Mucosa of descending colon (tissue), 3 donors: ENCODE data around the gene ERGIC3. TPM values are rescaled to one million over a fixed set of nuclear protein-coding genes. Genes with fewer than 3 reads are reported as not detected.
A peak's percentile ranks its signal among the peaks of the same experiment; 100 is the strongest.

Source experiments
- ATAC-seq: fragments of 200-7000 bp; cut with Tn5 transposase; one replicate; pipeline ENCODE4 v1.9.1; 2020; ENCODE audit warnings: mild to moderate bottlenecking, moderate library complexity
- DNase-seq, 3 donors: peaks; one replicate each; pipeline ENCODE4 v3.0.0-alpha.2; 2020
- H3K36me3 ChIP-seq: fragments of 200-600 bp; one replicate; pipeline ENCODE4 v1.8.0; 2021; ENCODE audit warnings: low read depth, mild to moderate bottlenecking
- H3K4me1 ChIP-seq: fragments of 200-600 bp; one replicate; pipeline ENCODE4 v1.8.0; 2021; ENCODE audit warnings: low read depth, mild to moderate bottlenecking
- H3K4me3 ChIP-seq: fragments of 200-600 bp; one replicate; pipeline ENCODE4 v1.8.0; 2021; ENCODE audit warnings: mild to moderate bottlenecking
- H3K9me3 ChIP-seq: fragments of 200-600 bp; one replicate; pipeline ENCODE4 v1.8.0; 2021; ENCODE audit warnings: mild to moderate bottlenecking
- intact Hi-C, 2 donors: fragments of 100-400 bp; cut with DNase I in 1 of 2; cut with micrococcal nuclease in 1 of 2; formaldehyde crosslinking; loops; one replicate each; pipeline versions ENCODE4 v1.11.0 to v1.11.1; 2022; cut with DNase I, micrococcal nuclease
- total RNA-seq, 3 donors: library from RNA; stranded (reverse); fragmentation: NEBNext Ultra II Directional in 2 of 3; extraction: Animal tissue kit (Norgen Biotek cat#: 25700) in 2 of 3; gene quantifications; one replicate each; pipeline versions ENCODE4 v1.2.1 to v1.2.4, GENCODE V29; 2021 to 2023
- TF ChIP-seq, protein P1 (sequence below): fragments of 200-600 bp; IDR thresholded peaks from one replicate; pipeline ENCODE4 v1.8.0; 2022; ENCODE audit warnings: antibody characterized with exemption, mild to moderate bottlenecking
- donor health status: DM: no; HTN: no; CAD: no; lungs with moderate emphysema.
- donor health status: DM: no; HTN: no; CAD: no.
- donor health status: DM: no; HTN: yes; CAD: no.

ERGIC3 gene
- total RNA-seq, 3 donors from 2014 or later: 194 to 283 (median 206) TPM

GRCh38 chr20:35604449-35604747 is 62.5 kb downstream of the ERGIC3 start:
- DNase-seq (peak in 2 of 3 donors; percentile 73 to 81), ATAC-seq (no peak)
- TF ChIP-seq, protein P1, sequence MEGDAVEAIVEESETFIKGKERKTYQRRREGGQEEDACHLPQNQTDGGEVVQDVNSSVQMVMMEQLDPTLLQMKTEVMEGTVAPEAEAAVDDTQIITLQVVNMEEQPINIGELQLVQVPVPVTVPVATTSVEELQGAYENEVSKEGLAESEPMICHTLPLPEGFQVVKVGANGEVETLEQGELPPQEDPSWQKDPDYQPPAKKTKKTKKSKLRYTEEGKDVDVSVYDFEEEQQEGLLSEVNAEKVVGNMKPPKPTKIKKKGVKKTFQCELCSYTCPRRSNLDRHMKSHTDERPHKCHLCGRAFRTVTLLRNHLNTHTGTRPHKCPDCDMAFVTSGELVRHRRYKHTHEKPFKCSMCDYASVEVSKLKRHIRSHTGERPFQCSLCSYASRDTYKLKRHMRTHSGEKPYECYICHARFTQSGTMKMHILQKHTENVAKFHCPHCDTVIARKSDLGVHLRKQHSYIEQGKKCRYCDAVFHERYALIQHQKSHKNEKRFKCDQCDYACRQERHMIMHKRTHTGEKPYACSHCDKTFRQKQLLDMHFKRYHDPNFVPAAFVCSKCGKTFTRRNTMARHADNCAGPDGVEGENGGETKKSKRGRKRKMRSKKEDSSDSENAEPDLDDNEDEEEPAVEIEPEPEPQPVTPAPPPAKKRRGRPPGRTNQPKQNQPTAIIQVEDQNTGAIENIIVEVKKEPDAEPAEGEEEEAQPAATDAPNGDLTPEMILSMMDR: peak; percentile 11
- Histone ChIP-seq H3K4me3 (no peak overlapping the region), H3K36me3 (no peaks in the 10 kb centered on the region), H3K4me1 (peaks cover 14% of the 10 kb centered on the region), H3K9me3 (no peaks in the 10 kb centered on the region)
- intact Hi-C loops: no loop called here

- no peak overlapping the region for H3K4me3 ChIP-seq
These were observed 64.2 kb downstream of the ERGIC3 start for GRCh38 chr20:35606127-35606526.

More at GRCh38 chr20:35606127-35606526, 64.2 kb downstream of the ERGIC3 start:
- ATAC-seq: no peak
- H3K9me3 ChIP-seq: no peaks in the 10 kb centered on the region
- TF ChIP-seq, protein P1: no peak
- H3K4me1 ChIP-seq: peaks cover 7% of the 10 kb centered on the region
- H3K36me3 ChIP-seq: no peaks in the 10 kb centered on the region
- intact Hi-C loops: loop anchor here in 1 of 2 donors (5.0 kb wide), 1 partner anchor 39 kb away; no protein-coding TSS in a partner anchor
- DNase-seq: no peak

Other genes with a start within 250 kb of the ERGIC3 start
- gene FAM83C, start 249.7 kb upstream of the ERGIC3 start, total RNA-seq: under 1 TPM in 2 of 3 donors, not detected in 1; 0.13 to 0.41 TPM
- 10 to 100 TPM; 43.7 to 88.4 (median 67.9) TPM for gene UQCC1, start 130.1 kb upstream of the ERGIC3 start, total RNA-seq
- gene GDF5, start 103.8 kb upstream of the ERGIC3 start, total RNA-seq: 1 to 10 TPM in 1 of 3 donors, under 1 TPM in 1, not detected in 1; 0.24 to 2.3 TPM
- 10 to 100 TPM; 18.1 to 37.8 (median 27.3) TPM for gene CEP250, start 86.5 kb upstream of the ERGIC3 start, total RNA-seq
- not detected for gene C20orf173, start 12.4 kb upstream of the ERGIC3 start, total RNA-seq
- gene SPAG4, start 73.8 kb downstream of the ERGIC3 start, total RNA-seq: 1 to 10 TPM; 3.5 to 5.9 (median 4.1) TPM
- 100 to 1,000 TPM; 117 to 188 (median 128) TPM for gene CPNE1, start 122.8 kb downstream of the ERGIC3 start, total RNA-seq
- 10 to 100 TPM; 68.3 to 72.5 (median 70.6) TPM for gene RBM12, start 122.8 kb downstream of the ERGIC3 start, total RNA-seq
- gene NFS1, start 157.3 kb downstream of the ERGIC3 start, total RNA-seq: 10 to 100 TPM; 31.2 to 42.8 (median 32.1) TPM
- 100 to 1,000 TPM; 112 to 147 (median 137) TPM for gene ROMO1, start 157.3 kb downstream of the ERGIC3 start, total RNA-seq
- 100 to 1,000 TPM; 226 to 303 (median 300) TPM for gene RBM39, start 200.2 kb downstream of the ERGIC3 start, total RNA-seq
- gene PHF20, start 229.9 kb downstream of the ERGIC3 start, total RNA-seq: 10 to 100 TPM; 23.3 to 61.1 (median 28.5) TPM